GM12873 (cell line): ENCODE results near the gene E2F4.

ENCODE experiments used
- TF ChIP-seq, protein P1 (sequence below): IDR thresholded peaks from 2 replicates; pipeline ENCODE4 v1.5.1; 2012; ENCODE audit warnings: low read depth, mild to moderate bottlenecking, moderate library complexity, low read length, control low read depth; ENCODE audit not compliant: insufficient read depth; ENCODE audit errors: missing control alignments

The E2F4 gene

GRCh38 chr16:67211674-67212073 lies 19.7 kb downstream of the E2F4 start:
- TF ChIP-seq, protein P1, sequence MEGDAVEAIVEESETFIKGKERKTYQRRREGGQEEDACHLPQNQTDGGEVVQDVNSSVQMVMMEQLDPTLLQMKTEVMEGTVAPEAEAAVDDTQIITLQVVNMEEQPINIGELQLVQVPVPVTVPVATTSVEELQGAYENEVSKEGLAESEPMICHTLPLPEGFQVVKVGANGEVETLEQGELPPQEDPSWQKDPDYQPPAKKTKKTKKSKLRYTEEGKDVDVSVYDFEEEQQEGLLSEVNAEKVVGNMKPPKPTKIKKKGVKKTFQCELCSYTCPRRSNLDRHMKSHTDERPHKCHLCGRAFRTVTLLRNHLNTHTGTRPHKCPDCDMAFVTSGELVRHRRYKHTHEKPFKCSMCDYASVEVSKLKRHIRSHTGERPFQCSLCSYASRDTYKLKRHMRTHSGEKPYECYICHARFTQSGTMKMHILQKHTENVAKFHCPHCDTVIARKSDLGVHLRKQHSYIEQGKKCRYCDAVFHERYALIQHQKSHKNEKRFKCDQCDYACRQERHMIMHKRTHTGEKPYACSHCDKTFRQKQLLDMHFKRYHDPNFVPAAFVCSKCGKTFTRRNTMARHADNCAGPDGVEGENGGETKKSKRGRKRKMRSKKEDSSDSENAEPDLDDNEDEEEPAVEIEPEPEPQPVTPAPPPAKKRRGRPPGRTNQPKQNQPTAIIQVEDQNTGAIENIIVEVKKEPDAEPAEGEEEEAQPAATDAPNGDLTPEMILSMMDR: no peak

DNA sequence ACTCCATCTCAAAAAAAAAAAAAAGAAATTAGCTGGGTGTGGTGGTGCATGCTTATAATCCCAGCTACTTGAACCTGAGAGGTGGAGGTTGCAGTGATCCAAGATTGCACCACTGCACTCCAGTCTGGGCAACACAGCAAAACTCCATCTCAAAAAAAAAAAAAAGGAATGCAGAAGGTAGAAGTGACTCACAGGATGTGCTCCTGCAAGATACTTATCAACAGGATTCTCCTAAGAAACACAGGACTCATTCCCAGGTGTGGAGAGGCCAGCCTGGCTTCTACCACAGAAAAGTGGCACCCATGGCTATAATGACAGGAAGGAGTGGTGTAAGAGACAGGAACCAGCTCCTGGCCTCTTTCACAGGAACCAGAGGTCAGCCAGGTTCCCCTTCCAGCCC lies 20.8 kb downstream of the E2F4 start:
- TF ChIP-seq, protein P1: no peak

GRCh38 chr16:67213197-67214019 lies 21.5 kb downstream of the E2F4 start:
- TF ChIP-seq, protein P1: no peak

GRCh38 chr16:67215706-67216105 lies 23.8 kb downstream of the E2F4 start:
- TF ChIP-seq, protein P1: no peak

DNA sequence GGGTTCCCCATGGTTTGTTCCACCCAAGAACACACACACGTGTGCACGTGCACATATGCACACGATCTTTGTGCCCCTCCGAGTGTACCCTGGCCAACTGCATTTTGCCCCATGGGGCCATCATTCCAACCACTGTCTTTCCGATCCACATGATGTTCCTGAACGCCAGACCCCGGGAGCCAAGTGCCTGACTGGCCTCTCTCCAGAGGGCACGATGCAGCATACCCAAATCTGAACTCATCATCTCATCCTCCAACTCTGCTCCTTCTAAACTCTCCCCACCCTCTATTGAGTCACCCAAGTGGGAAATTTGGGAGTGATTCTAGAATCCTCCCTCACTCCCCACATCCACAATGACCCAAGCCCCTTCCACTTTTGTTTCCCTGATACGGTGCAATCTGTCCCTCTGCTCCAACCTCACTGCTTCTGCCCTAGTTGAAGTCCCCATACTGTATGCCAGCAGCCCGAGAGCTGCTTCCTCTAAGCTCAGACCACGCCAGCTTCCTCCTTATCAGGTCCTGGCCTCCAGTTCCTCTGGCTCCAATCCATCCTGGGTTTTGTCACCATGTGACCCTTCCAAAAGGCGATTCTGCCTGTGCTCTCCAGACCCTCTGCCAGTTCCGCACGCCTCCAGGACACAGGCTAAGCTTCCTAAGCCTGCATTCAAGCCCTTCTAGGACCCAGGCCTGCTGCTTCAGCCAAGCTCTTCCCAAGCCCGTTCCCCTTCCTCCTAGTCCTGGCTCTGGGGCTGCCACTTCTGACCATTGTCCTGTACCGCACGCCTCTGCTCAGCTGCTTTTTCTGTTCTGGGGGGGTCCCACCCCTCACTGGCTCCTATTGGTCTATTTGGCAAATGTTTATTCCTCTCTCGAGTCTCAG lies 24.9 kb downstream of the E2F4 start:
- TF ChIP-seq, protein P1: no peak

DNA sequence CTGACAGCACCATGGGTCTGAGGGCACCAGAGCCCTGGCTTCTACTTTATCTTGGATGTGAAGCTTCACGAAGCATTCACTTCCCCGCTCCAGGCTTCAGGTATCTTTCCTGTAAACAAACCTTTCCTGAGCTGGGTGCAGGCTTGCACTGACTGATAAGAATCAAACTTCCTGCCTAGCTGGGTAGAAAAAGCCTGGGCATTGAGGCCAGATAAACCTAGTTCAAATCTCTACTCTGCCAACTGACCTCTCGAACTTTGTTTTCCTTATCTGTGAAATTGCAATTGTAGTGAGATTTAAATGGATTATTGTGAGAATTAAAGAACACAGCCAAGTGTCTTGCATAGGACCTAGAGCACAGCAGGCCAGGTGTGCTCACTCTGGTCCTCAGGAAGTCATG lies 32.0 kb downstream of the E2F4 start:
- TF ChIP-seq, protein P1: no peak

GRCh38 chr16:67226295-67226803 lies 34.4 kb downstream of the E2F4 start:
- TF ChIP-seq, protein P1: no peak
